HEK293 (cell line): ENCODE results near the gene PTH1R.

ENCODE experiments used
- CTCF ChIA-PET: fragments of 350-600 bp; formaldehyde crosslinking; extraction: SDS; loops from one replicate; lab custom pipeline; 2021; ENCODE audit warnings: antibody characterized with exemption; lab: Yijun Ruan, JAX
- POLR2A ChIA-PET: fragments of 300-600 bp; formaldehyde crosslinking; extraction: SDS; loops from one replicate; lab custom pipeline; 2020; ENCODE audit warnings: antibody characterized with exemption, inconsistent platforms; lab: Yijun Ruan, JAX
- H3K27ac ChIP-seq: fragments of 200-500 bp; sonication (Bioruptor generic); 2 replicates; pipeline ENCODE4 v1.5.1; 2014; ENCODE audit warnings: low read depth, low read length, control low read depth, inconsistent platforms; ENCODE audit errors: extremely low read depth
- H3K36me3 ChIP-seq, 2 experiments: fragments of 200-500 bp in 1 of 2; sonication (Bioruptor generic) in 1 of 2; 1 replicate in 1 of 2; 2 replicates in 1 of 2; pipeline ENCODE4 v1.5.1; 2014 to 2017; ENCODE audit warnings: inconsistent platforms in 2 of 2, low read length in 2 of 2; ENCODE audit not compliant: control insufficient read depth in 2 of 2, insufficient read depth in 1 of 2
- H3K4me1 ChIP-seq: fragments of 200-500 bp; sonication (Bioruptor generic); 2 replicates; pipeline ENCODE4 v1.5.1; 2014; ENCODE audit warnings: mild to moderate bottlenecking, low read length, inconsistent platforms; ENCODE audit not compliant: control insufficient read depth, insufficient read depth
- H3K4me3 ChIP-seq: 2 replicates; pipeline ENCODE4 v1.5.1; 2011; ENCODE audit warnings: low read depth, mild to moderate bottlenecking, control low read depth, low read length, moderate library complexity
- H3K9me3 ChIP-seq: fragments of 200-500 bp; sonication (Bioruptor generic); 2 replicates; pipeline ENCODE4 v1.5.1; 2014; ENCODE audit warnings: low read depth, low read length, inconsistent platforms; ENCODE audit not compliant: control insufficient read depth, insufficient read depth
- HOXC10 ChIP-seq: sonication (generic); formaldehyde crosslinking; IDR thresholded peaks from 2 replicates; pipeline ENCODE4 v1.8.1; 2023; ENCODE audit warnings: mild to moderate bottlenecking, missing genetic modification reagents
- KLF1 ChIP-seq: fragments of 450-650 bp; formaldehyde crosslinking; IDR thresholded peaks from 2 replicates; pipeline ENCODE4 v1.5.1; 2016; ENCODE audit warnings: missing biosample characterization, missing genetic modification characterization
- MYNN ChIP-seq: fragments of 450-650 bp; formaldehyde crosslinking; IDR thresholded peaks from 2 replicates; pipeline ENCODE4 v1.5.1; 2016; ENCODE audit warnings: missing biosample characterization, missing genetic modification characterization, borderline replicate concordance
- WT1 ChIP-seq: fragments of 450-650 bp; formaldehyde crosslinking; IDR thresholded peaks from 2 replicates; pipeline ENCODE4 v1.5.1; 2016; ENCODE audit warnings: missing biosample characterization, missing genetic modification characterization
- ZBTB48 ChIP-seq: fragments of 450-650 bp; formaldehyde crosslinking; IDR thresholded peaks from 2 replicates; pipeline ENCODE4 v1.5.1; 2016; ENCODE audit warnings: missing biosample characterization, missing genetic modification characterization
- ZFHX2 ChIP-seq: fragments of 450-650 bp; formaldehyde crosslinking; conservative IDR thresholded peaks from 2 replicates; pipeline ENCODE4 v1.5.1; 2016; ENCODE audit warnings: missing biosample characterization, missing genetic modification characterization
- ZNF10 ChIP-seq: fragments of 450-650 bp; formaldehyde crosslinking; IDR thresholded peaks from 2 replicates; pipeline ENCODE4 v1.5.1; 2017; ENCODE audit warnings: missing biosample characterization, missing genetic modification characterization
- ZNF157 ChIP-seq: fragments of 450-650 bp; formaldehyde crosslinking; IDR thresholded peaks from 2 replicates; pipeline ENCODE4 v1.5.1; 2016; ENCODE audit warnings: missing biosample characterization, missing genetic modification characterization
- ZNF174 ChIP-seq: fragments of 450-650 bp; formaldehyde crosslinking; IDR thresholded peaks from 2 replicates; pipeline ENCODE4 v1.5.0; 2017; ENCODE audit warnings: missing biosample characterization, mild to moderate bottlenecking, missing genetic modification characterization
- ZNF175 ChIP-seq: fragments of 450-650 bp; formaldehyde crosslinking; IDR thresholded peaks from 2 replicates; pipeline ENCODE4 v1.5.1; 2016; ENCODE audit warnings: missing biosample characterization, missing genetic modification characterization
- ZNF239 ChIP-seq: fragments of 450-650 bp; formaldehyde crosslinking; IDR thresholded peaks from 2 replicates; pipeline ENCODE4 v1.5.1; 2016; ENCODE audit warnings: missing biosample characterization, missing genetic modification characterization
- ZNF48 ChIP-seq: fragments of 450-650 bp; formaldehyde crosslinking; IDR thresholded peaks from 2 replicates; pipeline ENCODE4 v1.5.1; 2016; ENCODE audit warnings: missing biosample characterization, missing genetic modification characterization
- ZNF624 ChIP-seq: fragments of 450-650 bp; formaldehyde crosslinking; IDR thresholded peaks from 2 replicates; pipeline ENCODE4 v1.5.1; 2017; ENCODE audit warnings: missing biosample characterization, missing genetic modification characterization
- TF ChIP-seq, protein P1 (sequence below): fragments of 450-650 bp; formaldehyde crosslinking; IDR thresholded peaks from 2 replicates; pipeline ENCODE4 v1.5.1; 2016; ENCODE audit warnings: missing biosample characterization, missing genetic modification characterization
- TF ChIP-seq, protein P2 (sequence below): fragments of 450-650 bp; formaldehyde crosslinking; IDR thresholded peaks from 2 replicates; pipeline ENCODE4 v1.5.1; 2017; ENCODE audit warnings: missing biosample characterization, missing genetic modification characterization
- TF ChIP-seq, protein P3 (sequence below): fragments of 450-650 bp; formaldehyde crosslinking; IDR thresholded peaks from 2 replicates; pipeline ENCODE4 v1.5.1; 2016; ENCODE audit warnings: missing biosample characterization, missing genetic modification characterization
- TF ChIP-seq, protein P4 (sequence below): fragments of 450-650 bp; IDR thresholded peaks from 2 replicates; pipeline ENCODE4 v1.5.1; 2018; ENCODE audit warnings: missing biosample characterization, missing genetic modification characterization
- TF ChIP-seq, protein P5 (sequence below): fragments of 450-650 bp; formaldehyde crosslinking; IDR thresholded peaks from 2 replicates; pipeline ENCODE4 v1.5.1; 2016; ENCODE audit warnings: missing biosample characterization, missing genetic modification characterization
- TF ChIP-seq, protein P6 (sequence below): fragments of 450-650 bp; formaldehyde crosslinking; IDR thresholded peaks from 2 replicates; pipeline ENCODE4 v1.5.1; 2016; ENCODE audit warnings: missing biosample characterization, missing genetic modification characterization
- TF ChIP-seq, protein P7 (sequence below): fragments of 450-650 bp; formaldehyde crosslinking; IDR thresholded peaks from 2 replicates; pipeline ENCODE4 v1.5.1; 2016; ENCODE audit warnings: missing biosample characterization, missing genetic modification characterization, low read depth

Gene PTH1R

DNA sequence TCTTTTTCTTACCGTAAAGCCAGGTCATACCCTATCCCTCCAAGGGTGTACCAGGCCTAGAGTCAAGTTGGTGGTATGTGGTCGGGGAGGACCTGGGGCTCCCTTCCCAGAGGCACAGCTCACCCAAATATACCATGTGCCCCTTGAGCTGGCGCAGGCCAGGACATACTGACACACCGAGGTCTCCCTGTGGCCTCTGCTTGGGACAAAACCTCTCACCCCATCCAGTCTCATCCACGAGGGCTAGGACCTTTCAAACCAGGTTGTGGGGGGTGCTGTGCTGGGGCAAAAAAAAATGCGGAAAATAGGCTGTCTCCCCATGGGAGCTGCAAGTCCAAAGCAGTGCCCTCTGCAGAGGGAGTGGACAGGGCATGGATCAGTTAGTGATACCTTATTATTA is 22.8 kb downstream of the PTH1R start:
- TF ChIP-seq HOXC10 (CRISPR knock-in tag) (no peak), ZNF10 (tag by site-specific recombination) (no peak), ZNF174 (tag by site-specific recombination) (no peak), ZNF239 (tag by site-specific recombination) (no peak), KLF1 (no peak), ZBTB48 (tag by site-specific recombination) (no peak), ZNF157 (tag by site-specific recombination) (no peak), ZNF624 (tag by site-specific recombination) (no peak), MYNN (tag by site-specific recombination) (no peak), ZFHX2 (no peak), ZNF175 (no peak), WT1 (tag by site-specific recombination) (no peak), ZNF48 (tag by site-specific recombination) (no peak)
- TF ChIP-seq, protein P1, sequence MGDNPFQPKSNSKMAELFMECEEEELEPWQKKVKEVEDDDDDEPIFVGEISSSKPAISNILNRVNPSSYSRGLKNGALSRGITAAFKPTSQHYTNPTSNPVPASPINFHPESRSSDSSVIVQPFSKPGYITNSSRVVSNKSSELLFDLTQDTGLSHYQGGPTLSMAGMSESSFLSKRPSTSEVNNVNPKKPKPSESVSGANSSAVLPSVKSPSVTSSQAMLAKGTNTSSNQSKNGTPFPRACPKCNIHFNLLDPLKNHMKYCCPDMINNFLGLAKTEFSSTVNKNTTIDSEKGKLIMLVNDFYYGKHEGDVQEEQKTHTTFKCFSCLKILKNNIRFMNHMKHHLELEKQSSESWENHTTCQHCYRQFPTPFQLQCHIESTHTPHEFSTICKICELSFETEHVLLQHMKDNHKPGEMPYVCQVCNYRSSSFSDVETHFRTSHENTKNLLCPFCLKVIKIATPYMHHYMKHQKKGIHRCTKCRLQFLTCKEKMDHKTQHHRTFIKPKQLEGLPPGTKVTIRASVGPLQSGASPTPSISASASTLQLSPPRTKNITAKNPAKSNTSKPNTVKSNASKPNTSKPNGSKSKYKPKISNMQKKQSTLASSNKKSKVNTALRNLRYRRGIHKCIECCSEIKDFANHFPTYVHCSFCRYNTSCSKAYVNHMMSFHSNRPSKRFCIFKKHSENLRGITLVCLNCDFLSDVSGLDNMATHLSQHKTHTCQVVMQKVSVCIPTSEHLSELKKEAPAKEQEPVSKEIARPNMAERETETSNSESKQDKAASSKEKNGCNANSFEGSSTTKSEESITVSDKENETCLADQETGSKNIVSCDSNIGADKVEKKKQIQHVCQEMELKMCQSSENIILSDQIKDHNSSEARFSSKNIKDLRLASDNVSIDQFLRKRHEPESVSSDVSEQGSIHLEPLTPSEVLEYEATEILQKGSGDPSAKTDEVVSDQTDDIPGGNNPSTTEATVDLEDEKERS, result no peak
- TF ChIP-seq, protein P2, sequence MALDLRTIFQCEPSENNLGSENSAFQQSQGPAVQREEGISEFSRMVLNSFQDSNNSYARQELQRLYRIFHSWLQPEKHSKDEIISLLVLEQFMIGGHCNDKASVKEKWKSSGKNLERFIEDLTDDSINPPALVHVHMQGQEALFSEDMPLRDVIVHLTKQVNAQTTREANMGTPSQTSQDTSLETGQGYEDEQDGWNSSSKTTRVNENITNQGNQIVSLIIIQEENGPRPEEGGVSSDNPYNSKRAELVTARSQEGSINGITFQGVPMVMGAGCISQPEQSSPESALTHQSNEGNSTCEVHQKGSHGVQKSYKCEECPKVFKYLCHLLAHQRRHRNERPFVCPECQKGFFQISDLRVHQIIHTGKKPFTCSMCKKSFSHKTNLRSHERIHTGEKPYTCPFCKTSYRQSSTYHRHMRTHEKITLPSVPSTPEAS (tag by site-specific recombination), result no peak
- TF ChIP-seq, protein P3, sequence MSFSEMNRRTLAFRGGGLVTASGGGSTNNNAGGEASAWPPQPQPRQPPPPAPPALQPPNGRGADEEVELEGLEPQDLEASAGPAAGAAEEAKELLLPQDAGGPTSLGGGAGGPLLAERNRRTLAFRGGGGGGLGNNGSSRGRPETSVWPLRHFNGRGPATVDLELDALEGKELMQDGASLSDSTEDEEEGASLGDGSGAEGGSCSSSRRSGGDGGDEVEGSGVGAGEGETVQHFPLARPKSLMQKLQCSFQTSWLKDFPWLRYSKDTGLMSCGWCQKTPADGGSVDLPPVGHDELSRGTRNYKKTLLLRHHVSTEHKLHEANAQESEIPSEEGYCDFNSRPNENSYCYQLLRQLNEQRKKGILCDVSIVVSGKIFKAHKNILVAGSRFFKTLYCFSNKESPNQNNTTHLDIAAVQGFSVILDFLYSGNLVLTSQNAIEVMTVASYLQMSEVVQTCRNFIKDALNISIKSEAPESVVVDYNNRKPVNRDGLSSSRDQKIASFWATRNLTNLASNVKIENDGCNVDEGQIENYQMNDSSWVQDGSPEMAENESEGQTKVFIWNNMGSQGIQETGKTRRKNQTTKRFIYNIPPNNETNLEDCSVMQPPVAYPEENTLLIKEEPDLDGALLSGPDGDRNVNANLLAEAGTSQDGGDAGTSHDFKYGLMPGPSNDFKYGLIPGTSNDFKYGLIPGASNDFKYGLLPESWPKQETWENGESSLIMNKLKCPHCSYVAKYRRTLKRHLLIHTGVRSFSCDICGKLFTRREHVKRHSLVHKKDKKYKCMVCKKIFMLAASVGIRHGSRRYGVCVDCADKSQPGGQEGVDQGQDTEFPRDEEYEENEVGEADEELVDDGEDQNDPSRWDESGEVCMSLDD (tag by site-specific recombination), result no peak
- TF ChIP-seq, protein P4, sequence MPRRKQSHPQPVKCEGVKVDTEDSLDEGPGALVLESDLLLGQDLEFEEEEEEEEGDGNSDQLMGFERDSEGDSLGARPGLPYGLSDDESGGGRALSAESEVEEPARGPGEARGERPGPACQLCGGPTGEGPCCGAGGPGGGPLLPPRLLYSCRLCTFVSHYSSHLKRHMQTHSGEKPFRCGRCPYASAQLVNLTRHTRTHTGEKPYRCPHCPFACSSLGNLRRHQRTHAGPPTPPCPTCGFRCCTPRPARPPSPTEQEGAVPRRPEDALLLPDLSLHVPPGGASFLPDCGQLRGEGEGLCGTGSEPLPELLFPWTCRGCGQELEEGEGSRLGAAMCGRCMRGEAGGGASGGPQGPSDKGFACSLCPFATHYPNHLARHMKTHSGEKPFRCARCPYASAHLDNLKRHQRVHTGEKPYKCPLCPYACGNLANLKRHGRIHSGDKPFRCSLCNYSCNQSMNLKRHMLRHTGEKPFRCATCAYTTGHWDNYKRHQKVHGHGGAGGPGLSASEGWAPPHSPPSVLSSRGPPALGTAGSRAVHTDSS (tag by site-specific recombination), result no peak
- TF ChIP-seq, protein P5, sequence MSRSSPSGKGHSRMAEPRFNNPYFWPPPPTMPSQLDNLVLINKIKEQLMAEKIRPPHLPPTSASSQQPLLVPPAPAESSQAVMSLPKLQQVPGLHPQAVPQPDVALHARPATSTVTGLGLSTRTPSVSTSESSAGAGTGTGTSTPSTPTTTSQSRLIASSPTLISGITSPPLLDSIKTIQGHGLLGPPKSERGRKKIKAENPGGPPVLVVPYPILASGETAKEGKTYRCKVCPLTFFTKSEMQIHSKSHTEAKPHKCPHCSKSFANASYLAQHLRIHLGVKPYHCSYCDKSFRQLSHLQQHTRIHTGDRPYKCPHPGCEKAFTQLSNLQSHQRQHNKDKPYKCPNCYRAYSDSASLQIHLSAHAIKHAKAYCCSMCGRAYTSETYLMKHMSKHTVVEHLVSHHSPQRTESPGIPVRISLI, result no peak
- TF ChIP-seq, protein P6, sequence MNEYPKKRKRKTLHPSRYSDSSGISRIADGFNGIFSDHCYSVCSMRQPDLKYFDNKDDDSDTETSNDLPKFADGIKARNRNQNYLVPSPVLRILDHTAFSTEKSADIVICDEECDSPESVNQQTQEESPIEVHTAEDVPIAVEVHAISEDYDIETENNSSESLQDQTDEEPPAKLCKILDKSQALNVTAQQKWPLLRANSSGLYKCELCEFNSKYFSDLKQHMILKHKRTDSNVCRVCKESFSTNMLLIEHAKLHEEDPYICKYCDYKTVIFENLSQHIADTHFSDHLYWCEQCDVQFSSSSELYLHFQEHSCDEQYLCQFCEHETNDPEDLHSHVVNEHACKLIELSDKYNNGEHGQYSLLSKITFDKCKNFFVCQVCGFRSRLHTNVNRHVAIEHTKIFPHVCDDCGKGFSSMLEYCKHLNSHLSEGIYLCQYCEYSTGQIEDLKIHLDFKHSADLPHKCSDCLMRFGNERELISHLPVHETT (tag by site-specific recombination), result no peak
- TF ChIP-seq, protein P7, sequence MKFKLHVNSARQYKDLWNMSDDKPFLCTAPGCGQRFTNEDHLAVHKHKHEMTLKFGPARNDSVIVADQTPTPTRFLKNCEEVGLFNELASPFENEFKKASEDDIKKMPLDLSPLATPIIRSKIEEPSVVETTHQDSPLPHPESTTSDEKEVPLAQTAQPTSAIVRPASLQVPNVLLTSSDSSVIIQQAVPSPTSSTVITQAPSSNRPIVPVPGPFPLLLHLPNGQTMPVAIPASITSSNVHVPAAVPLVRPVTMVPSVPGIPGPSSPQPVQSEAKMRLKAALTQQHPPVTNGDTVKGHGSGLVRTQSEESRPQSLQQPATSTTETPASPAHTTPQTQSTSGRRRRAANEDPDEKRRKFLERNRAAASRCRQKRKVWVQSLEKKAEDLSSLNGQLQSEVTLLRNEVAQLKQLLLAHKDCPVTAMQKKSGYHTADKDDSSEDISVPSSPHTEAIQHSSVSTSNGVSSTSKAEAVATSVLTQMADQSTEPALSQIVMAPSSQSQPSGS (tag by site-specific recombination), result no peak
- Histone ChIP-seq H3K4me3 (no peak overlapping the region), H3K4me1 (no peaks in the 10 kb centered on the region), H3K36me3 (no peaks in the 10 kb centered on the region), H3K9me3 (no peaks in the 10 kb centered on the region), H3K27ac (no peak overlapping the region)
- CTCF ChIA-PET, result interaction anchor here (1.0 to 1.8 kb wide), 3 partner anchors 9 to 34 kb away, joined by 5 to 7 read pairs (median 7); no protein-coding TSS in a partner anchor
- POLR2A ChIA-PET, result no interaction called here
